Esophagus mucosa (tissue), 1 donor: ENCODE results near the gene CCDC177. TPM values are rescaled to one million over a fixed set of nuclear protein-coding genes. Genes with fewer than 3 reads are reported as not detected.

ENCODE experiments used
- ATAC-seq: fragments of 200-7000 bp; cut with Tn5 transposase; one replicate; pipeline ENCODE4 v1.9.1; 2020
- total RNA-seq: library from RNA; stranded (reverse); gene quantifications from one replicate; pipeline ENCODE4 v1.2.4, GENCODE V29; 2023
- donor health status: DM: yes; HTN: yes; CAD: no.

The CCDC177 gene
- total RNA-seq, 1 donor from 2014 or later = not detected

GRCh38 chr14:69560826-69561225 is 13.8 kb downstream of the CCDC177 start:
- ATAC-seq = no peak

- peak; percentile 39 for ATAC-seq
These were observed 15.1 kb downstream of the CCDC177 start for GRCh38 chr14:69559581-69560011.

- no peak for ATAC-seq
These were observed 15.9 kb downstream of the CCDC177 start for GRCh38 chr14:69558774-69559173.

GRCh38 chr14:69554500-69554899 is 20.2 kb downstream of the CCDC177 start:
- ATAC-seq = no peak

GRCh38 chr14:69553252-69553651 is 21.4 kb downstream of the CCDC177 start:
- ATAC-seq = peak; percentile 56

- no peak for ATAC-seq
These were observed 23.2 kb downstream of the CCDC177 start for GRCh38 chr14:69551511-69551910.

GRCh38 chr14:69548566-69548965 is 26.1 kb downstream of the CCDC177 start:
- no peak for ATAC-seq

GRCh38 chr14:69547701-69548348 is 26.8 kb downstream of the CCDC177 start:
- ATAC-seq = peak; percentile 28

GRCh38 chr14:69543341-69544115 is 31.1 kb downstream of the CCDC177 start:
- peak; percentile 96 for ATAC-seq

GRCh38 chr14:69542311-69542710 is 32.4 kb downstream of the CCDC177 start:
- no peak for ATAC-seq

- ATAC-seq = no peak
These were observed 33.9 kb downstream of the CCDC177 start for GRCh38 chr14:69540654-69541335.

- peak; percentile 31 for ATAC-seq
These were observed 34.9 kb downstream of the CCDC177 start for GRCh38 chr14:69539631-69540410.

GRCh38 chr14:69538766-69539165 is 35.9 kb downstream of the CCDC177 start:
- no peak for ATAC-seq

- ATAC-seq = no peak
These were observed 36.8 kb downstream of the CCDC177 start for GRCh38 chr14:69537900-69538299.

GRCh38 chr14:69536971-69537370 is 37.7 kb downstream of the CCDC177 start:
- ATAC-seq = peak; percentile 57

GRCh38 chr14:69535230-69535848 is 39.3 kb downstream of the CCDC177 start:
- no peak for ATAC-seq

GRCh38 chr14:69532561-69533340 is 41.9 kb downstream of the CCDC177 start:
- peak; percentile 71 for ATAC-seq

GRCh38 chr14:69531135-69531534 is 43.5 kb downstream of the CCDC177 start:
- no peak for ATAC-seq

- no peak for ATAC-seq
These were observed 44.6 kb downstream of the CCDC177 start for GRCh38 chr14:69530095-69530494.

GRCh38 chr14:69529563-69529962 is 45.1 kb downstream of the CCDC177 start:
- ATAC-seq = no peak

- no peak for ATAC-seq
These were observed 45.7 kb downstream of the CCDC177 start for GRCh38 chr14:69528930-69529329.
